GM18907 (cell line): Measurements from ENCODE around the gene FAM131B.

Experiments used
- ATAC-seq: cut with Tn5 transposase; IDR thresholded peaks from one replicate; pipeline ENCODE4 v1.9.1; 2021; ENCODE audit warnings: mild to moderate bottlenecking, moderate library complexity; ENCODE audit not compliant: unreplicated experiment

Gene FAM131B

GRCh38 chr7:143383642-143383957 lies 21.1 kb upstream of the FAM131B start:
- ATAC-seq, result no peak

- no peak for ATAC-seq
Observed at GRCh38 chr7:143382791-143383641, 20.5 kb upstream of the FAM131B start.

- ATAC-seq, result no peak
Observed at GRCh38 chr7:143382126-143382790, 19.7 kb upstream of the FAM131B start.

- ATAC-seq, result peak; percentile 20
Observed at GRCh38 chr7:143381427-143382125, 19.1 kb upstream of the FAM131B start.

GRCh38 chr7:143380646-143381426 lies 18.3 kb upstream of the FAM131B start, which contains the start of gene ZYX:
TSS of gene ZYX (plus strand) at chr7:143381345. CDS start at chr7:143381572, 227 bp downstream.
- peak; percentile 81 for ATAC-seq

GRCh38 chr7:143380260-143380645 lies 17.7 kb upstream of the FAM131B start:
- ATAC-seq, result peak; percentile 69

GRCh38 chr7:143379611-143380259 lies 17.2 kb upstream of the FAM131B start:
- ATAC-seq, result peak; percentile 1

GRCh38 chr7:143376396-143376795 lies 13.9 kb upstream of the FAM131B start:
- no peak for ATAC-seq

GRCh38 chr7:143375298-143376034 lies 13.0 kb upstream of the FAM131B start:
- ATAC-seq, result peak; percentile 36

- no peak for ATAC-seq
Observed at GRCh38 chr7:143374561-143374960, 12.0 kb upstream of the FAM131B start.

- no peak for ATAC-seq
Observed at GRCh38 chr7:143373255-143373794, 10.8 kb upstream of the FAM131B start.

- ATAC-seq, result no peak
Observed at GRCh38 chr7:143372070-143372469, 9.6 kb upstream of the FAM131B start.

- no peak for ATAC-seq
Observed at GRCh38 chr7:143369678-143370651, 7.5 kb upstream of the FAM131B start.

- no peak for ATAC-seq
Observed at GRCh38 chr7:143368387-143368786, 5.9 kb upstream of the FAM131B start.

- ATAC-seq, result no peak
Observed at GRCh38 chr7:143367972-143368371, 5.5 kb upstream of the FAM131B start.

GRCh38 chr7:143363016-143363937 lies 764 bp upstream of the FAM131B start:
- ATAC-seq, result no peak

GRCh38 chr7:143361552-143362130 lies 872 bp downstream of the FAM131B start:
- no peak for ATAC-seq
